CD4-positive, alpha-beta T cell treated with Interleukin-21 for 1 hour (primary cell): ENCODE results near the gene TFPI.
"Not testable (repeated sequence)": the region's sequence is repeated elsewhere in the genome, so short reads cannot be mapped to it uniquely, and the experiment has no call there.

Experiments
- DNase-seq: peaks from one replicate; pipeline ENCODE4 v3.0.0-alpha.2; 2020

Gene TFPI

DNA sequence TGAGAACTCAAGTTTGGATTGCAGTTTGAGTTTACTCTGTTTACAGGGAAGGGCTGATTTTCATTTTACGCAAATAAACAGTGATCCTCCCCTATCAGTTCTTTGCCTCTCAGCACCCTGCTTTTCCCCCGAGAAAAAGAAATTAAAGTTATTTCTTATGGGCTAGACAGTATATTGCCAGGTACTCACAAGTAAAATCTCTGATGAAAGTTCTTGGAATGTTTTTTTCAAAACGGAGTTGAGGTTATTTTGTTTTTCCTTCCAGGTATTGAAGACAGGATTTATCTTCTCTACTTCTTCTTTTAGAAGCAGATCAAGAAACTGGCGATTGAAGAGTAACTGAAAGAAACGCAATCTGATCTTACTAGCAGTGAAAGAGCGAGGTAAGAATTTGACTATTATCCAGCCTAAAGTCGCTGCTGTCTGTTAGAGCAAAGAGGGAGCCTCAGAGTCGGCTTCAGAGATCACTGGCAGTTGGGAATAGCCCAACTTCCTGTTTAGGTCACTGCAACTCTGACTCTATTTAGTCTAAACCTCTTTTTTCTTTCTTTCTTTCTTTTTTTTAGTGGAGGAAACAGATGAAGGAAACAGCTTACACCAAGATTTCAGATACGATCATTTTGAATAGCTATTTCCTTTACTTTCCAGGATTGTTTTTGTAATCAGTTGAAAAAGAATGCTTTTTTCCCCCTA, at the start of gene TFPI:
Gene TFPI (minus strand): TSS at position 425 of the 693 bp plus-strand sequence. CDS start 50,667 bp downstream, outside the sequence.
- DNase-seq: no peak

DNA sequence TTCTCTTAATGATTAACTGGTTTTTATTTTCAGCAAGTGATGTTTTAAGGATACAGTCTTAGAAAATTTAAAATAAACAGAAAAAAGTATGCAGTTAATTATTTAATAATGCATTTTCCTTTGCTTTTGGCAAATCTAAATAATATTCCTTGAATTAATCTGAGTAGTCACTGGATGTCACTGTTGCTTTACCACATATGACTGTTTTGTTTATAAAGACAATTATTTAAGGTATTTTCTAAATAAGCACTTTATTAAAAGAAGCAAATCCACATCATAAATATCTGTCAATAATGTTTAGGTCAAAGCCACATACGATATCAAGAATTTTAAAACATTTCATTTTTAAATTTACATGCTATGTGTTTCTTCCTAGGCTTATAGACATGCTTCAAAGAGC, 40.6 kb upstream of the TFPI start:
- DNase-seq: no peak

DNA sequence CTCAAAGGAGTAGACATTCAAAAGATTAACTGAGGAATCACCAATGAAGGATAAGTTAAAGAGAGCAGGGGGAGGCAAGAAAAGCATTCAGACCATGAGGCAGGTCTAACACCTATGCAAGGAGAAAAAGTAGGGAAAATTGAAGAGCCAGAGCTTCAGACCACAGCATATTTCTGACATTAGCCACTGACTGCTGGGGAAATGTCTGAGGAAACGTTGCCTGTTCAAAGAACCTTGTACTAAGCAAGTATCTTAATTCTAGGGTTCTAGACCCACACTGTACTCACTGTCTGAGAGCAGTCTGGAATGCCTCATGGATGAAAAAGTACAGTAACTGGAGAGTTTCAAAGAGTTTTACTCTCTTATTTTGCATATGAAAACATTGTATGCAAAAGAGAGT, 39.5 kb upstream of the TFPI start:
- DNase-seq: no peak

DNA sequence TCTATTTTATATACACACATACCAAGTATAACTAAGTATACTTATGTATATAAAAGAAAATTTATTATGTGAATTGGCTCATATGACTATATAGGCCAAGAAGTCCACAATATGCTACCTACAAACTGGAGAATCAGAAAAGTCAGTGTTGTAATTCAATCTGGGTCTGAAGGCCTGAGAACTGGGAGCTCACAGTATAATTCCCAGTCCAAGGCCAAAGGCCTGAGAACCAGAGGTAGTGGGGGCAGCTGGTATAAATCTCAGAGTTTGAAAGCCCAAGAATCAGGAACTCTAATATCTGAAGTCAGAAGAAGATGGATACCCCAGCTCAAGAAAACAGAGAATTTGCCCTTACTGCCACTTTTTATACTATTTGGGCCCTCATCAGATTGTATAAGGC, 38.9 kb upstream of the TFPI start:
- DNase-seq: no peak

DNA sequence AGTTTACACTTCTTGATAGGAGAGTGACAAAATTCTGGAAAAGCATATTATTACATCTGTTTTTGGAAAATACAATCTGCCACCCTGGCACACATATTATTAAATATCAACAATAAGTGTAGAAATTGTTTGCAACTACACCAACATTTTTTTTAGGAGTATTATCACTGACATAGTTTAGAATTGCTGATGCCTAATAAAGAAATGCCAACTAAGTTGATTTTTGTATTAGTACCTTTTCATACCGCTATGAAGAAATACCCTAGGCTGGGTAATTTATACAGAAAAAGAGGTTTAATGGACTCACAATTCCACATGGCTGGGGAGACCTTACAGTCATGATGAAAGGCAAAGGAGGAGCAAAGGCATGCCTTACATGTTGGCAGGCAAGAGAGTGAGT, 35.9 kb upstream of the TFPI start:
- no peak for DNase-seq

DNA sequence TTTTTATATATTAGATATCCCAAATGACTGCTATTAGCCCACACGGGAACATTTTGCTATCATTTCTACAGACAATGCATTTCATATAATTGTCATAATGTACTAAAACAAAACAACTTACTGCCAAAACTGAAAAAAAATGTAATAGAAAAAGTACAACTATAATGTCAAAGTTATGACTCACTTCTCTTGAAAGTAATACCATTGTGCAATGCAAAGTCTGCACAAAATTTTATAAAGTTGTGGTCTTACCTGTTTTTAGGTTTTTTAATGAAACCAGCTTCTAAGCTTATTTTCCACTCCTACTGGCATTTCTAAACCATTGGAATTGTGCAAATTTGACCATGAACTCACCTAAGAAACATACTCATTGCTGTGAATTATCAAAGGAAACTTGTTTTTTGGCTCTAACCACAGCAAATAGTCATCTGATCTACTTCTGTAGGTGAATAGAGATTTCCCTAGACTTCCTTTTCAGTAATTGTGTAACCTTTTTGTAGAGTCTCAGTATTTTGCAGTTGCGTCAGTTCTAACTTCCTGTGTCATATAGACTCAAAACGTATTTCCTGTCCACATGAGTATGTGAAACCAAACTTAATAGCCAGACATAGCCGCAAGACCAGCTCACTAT, 31.9 kb upstream of the TFPI start:
- no peak for DNase-seq

DNA sequence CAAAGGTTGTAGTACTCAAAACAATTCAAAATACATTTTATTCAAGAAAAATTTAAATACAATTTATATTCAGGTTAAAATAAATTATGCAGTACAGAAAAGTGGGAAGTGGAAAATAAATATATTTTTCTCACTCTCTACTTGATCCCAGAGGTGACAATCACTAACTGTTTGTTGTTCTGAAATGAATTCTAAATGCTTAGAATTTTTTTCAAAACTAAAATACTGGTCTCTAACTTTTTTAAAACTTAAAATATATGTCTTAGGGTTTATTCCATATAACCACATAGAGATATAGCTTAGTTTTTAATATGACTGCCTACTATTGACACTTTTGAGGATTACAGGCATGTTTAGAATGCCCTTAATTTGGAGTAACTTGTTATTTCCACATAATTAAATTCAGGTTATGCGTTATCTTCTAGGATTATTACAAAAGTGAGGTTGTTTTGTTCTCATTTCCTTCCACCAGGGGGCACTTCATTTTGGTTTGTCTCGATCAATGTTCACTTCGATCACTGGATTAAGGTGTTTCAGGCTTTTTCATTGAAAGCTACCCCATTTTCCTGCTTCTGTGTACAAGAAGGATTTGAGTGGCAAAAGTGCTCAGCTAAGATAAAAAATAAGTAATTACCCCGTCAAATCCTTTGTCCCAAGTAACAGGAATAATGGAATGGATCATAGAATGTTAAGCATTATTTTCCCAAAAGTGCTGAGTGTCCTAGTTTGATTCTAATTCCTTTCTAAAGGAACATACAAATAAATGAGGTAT, 27.1 kb upstream of the TFPI start:
- DNase-seq: peak; percentile 19

DNA sequence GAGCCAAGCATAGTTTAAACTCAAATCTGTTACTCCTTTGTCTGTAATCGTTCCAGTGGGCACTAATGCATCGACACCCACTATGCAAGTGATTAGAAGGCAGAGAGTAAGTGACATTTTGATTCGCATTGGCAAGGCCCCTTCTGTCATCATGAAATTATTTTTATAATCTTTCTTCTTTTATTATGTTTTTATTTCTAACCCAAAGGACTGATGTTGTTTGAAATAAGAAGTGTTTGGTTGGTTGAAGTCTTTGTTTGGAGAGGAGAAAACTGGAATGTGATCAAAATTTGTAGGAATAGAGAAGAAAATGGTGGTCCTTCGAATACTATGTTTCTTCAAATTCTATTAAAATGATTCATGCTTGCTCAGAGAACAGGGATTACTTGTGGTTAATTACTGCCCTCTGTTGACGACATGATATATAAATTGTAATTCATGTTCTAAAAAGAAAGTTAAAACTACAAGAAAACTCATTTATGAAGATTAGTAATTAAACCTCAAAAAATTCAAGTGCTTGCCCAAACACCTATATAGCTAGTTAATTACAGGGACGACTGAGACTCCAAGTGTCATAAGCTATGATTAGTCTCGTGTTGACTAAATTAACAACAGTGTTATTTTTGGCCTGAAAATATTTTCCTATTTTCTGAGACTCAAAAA, 26.4 kb upstream of the TFPI start:
- DNase-seq: peak; percentile 3

DNA sequence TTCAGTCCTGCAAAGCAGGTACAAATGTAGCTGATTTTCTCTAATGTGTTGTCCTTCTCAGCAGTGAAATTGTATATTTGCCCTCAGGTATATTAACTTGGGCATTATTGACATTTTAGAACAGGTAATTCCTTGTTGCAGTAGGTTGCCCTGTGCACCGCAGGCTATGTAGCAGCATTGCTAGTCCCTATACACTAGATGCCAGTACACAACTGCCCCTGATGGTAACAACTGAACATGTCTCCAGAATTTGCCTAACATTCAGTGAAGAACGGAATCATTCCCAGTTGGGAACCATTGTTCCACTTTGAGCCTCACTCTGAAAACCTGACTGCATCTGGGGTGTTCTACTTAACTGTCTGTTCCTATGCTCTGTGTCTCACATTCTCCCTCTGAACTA, 23.1 kb upstream of the TFPI start:
- no peak for DNase-seq

DNA sequence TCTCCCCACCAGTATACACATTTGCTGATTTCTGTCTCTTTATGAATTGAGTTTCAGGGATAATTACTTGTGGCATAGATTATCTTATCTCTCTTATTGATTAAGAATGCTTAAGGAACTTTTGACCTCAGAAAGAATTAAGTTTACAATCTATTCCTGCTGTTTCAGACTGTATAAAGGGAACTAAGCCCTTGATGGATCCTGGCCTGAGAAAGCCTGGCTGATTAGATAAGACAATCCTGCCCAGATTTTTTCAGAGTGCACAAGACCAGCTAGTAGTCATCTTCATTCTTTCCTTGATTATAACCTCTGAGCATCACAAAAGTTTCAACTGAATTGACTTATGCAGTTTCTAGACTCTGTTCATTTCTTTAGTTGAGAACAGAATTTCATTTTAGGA, 22.7 kb upstream of the TFPI start:
- no peak for DNase-seq

DNA sequence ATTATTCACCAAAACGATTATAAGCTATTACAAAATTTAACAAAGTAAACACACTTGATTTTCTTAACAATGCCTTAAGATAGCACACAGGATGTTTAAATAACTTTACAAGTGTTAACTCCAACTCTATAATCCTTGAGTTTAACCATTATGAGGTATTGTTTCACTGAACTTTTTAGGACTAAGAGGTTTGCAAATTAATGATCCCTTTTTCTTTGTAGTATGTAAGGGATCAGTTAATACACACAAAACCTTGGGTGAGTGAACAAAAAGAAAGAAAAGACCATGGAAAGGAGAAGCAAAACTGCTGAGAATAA, 21.5 kb upstream of the TFPI start:
- no peak for DNase-seq

DNA sequence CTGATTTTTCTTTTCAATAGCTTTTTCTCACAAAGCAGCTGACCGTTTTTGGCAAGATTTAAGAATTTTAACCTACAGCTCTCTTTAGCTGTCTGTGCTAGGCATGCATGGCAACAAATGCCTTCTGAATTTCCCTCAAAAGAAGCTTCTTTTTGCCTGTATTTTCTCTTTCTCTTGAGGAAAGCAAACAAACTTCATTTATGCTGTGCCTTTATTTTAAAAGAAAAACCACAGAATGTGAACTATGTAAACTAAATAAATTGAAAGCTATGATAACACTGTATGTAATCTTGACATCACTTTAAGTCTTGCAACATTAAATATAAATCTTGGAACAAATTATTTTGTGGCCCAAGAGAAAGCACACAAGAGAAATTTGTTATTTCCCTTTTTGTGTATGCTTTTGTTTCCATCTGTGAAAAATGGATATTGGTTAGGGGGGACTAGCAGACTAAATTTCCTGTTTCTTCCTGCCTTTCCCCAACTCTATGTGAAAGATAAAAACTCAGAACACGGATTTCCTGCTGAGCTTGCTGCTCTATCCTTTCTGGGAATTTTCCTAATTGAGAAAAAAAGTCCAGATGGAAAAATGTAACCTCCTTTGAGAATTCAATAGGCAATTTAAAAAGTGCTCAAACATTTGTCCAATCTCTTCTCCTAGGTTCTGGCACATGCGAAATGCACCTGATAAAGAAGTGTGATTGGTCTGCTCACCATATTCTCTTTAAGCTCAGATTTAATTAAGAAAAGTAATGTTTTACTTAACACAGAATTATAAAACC, 20.9 kb upstream of the TFPI start:
- no peak for DNase-seq

DNA sequence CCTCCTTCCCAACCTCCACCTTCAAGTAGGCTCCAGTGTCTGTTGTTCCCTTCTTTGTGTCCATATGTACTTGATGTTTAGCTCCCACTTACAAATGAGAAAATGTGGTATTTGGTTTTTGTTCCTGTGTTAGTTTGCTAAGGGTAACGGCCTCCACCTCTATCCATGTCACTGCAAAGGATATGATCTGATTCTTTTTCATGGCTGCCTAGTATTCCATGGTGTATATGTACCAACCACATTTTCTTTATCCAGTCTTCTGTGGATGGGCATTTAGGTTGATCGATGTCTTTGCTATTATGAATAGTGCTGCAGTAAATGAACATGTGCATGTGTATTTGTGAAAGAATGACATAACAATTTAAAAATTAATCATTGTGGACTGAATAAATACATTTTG, 19.5 kb upstream of the TFPI start:
- DNase-seq: no peak

DNA sequence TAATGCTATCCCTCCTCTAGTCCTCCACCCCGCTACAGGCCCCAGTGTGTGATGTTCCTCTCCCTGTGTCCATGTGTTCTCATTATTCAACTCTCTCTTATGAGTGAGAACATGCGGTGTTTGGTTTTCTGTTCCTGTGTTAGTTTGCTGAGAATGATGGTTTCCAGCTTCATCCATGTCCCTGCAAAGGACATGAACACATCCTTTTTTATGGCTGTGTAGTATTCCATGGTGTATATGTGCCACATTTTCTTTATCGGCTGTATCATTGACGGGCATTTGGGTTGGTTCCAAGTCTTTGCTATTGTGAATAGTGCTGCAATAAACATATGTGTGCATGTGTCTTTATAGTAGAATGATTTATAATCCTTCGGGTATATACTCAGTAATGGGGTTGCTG, 17.8 kb upstream of the TFPI start:
- not testable (repeated sequence) for DNase-seq

DNA sequence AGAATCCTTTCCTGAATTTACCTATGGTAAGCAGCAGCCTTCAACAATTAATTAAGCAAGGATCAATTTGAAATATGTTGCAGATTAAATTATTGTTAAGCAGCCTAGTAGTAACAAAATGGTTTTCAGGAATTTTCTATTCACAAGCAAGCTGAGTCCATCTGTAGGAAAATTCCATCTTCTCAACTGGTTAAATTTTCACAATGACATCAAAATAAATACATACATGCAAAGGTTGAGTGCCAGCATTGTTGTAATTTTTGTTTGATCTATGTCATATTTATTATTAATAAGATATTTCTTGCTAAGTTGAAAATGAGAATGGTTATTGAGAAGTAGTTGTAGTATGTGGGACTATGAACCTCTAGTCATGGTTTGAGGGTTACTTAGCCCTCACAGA, 15.3 kb upstream of the TFPI start:
- DNase-seq: no peak

DNA sequence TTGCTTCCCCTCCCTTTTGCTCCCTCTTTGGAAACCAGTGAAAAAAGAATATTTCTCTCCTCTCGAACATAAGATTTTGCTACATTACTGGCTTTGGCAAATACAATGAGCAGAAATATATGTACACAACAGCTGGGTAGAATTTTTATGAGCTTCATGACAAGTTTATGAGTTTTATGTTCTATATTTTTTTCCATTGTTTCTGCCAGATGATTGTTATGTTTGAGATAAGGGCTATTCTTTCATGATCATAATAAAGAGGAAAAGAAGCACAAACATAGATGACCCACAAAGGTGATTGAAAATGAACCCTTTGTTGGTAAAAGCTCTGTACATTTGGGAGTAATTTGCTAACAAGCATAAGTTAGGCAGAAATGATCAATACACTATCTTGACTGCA, 14.8 kb upstream of the TFPI start:
- DNase-seq: no peak

DNA sequence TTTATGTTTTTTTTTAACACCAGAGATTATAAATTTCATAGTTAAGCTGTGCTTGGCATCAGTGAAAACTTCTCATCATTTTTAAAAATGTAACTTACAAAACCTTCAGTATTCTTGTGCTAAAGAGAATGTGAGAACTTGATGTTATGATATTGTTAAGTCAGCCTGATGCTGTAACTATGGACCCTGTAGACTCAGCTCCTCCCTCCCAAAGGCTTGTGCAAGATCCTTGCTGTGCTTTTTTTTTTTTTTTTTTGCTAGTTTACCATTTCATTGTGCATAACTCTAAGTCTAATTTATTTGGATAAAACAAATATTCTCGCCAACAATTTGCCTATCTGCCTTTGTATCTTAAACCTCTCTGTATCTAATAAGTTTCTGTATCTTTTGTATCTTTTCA, 12.9 kb upstream of the TFPI start:
- DNase-seq: no peak

DNA sequence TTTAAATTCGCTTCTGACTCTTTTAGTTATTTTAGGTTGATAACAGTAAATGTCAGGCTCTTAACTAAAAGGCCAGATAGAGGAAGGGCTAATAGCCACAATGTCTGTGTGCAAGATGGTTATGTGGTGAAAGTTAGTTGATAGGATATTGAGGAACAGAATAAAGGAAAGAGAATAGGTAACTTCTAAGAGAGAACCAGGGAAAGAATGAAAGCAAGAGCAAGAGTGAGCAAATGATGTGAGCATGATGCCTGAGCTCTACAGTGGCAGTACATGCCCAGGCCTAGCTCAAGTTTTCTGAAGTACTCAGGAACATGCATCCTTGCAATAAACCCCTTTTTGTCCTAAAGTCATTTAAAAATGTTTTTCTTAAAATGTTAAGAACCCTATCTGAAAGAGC, 12.5 kb upstream of the TFPI start:
- DNase-seq: no peak

DNA sequence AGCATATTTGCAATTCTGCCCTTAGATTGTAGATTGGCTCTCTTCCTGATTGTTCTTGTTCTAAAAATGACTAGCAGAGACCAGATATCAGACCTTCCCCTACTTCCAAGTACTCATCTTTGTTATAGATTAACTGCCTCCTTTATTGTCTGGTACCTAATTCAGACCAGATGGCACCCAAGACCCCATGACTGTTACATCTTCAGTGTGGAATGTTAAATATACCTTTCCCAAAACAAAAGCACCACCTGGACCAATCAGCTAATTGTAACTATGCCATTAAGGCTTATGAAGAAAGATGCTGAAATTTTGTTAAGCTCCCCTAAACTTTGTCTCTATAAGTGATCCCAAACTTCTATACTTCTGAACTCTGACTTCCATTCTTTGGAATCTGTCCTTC, 12.0 kb upstream of the TFPI start:
- no peak for DNase-seq

DNA sequence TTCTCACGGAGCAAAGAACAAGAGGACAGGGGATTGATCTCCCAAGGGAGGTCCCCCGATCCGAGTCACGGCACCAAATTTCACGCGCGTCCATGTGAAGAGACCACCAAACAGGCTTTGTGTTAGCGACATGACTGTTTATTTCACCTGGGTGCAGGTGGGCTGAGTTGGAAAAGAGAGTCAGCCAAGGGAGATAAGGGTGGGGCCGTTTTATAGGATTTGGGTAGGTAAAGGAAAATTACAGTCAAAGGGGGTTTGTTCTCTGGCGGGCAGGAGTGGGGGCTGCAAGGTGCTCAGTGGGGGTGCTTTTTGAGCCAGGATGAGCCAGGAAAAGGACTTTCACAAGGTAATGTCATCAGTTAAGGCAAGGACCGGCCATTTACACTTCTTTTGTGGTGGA, 11.4 kb upstream of the TFPI start:
- not testable (repeated sequence) for DNase-seq

DNA sequence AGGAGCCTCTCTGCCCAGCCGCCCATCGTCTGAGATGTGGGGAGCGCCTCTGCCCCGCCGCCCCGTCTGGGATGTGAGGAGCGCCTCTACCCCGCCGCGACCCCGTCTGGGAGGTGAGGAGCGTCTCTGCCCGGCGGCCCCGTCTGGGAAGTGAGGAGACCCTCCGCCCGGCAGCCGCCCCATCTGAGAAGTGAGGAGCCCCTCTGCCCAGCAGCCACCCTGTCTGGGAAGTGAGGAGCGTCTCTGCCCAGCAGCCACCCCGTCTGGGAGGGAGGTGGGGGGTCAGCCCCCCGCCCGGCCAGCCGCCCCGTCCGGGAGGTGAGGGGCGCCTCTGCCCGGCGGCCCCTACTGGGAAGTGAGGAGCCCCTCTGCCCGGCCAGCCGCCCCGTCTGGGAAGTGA, 2.3 kb upstream of the TFPI start:
- DNase-seq: not testable (repeated sequence)

DNA sequence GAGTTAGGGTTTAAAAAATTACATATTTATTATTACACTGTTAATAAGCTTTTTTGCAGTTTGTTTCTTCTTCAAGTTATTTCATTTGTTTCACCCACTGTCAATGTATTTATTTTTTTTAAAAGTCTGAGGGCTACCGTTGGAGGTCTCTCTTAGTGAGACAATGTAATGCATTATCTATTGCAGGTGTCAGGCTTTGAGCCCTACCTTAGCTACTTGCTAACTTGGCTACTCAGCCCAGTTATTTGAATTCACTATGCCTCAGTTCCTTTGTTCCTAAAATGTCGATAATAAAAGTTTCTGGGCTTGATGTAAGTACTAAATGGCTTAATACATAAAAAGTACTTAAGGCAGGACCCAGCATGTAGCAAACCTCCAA, 458 bp upstream of the TFPI start:
- no peak for DNase-seq
